Body of pancreas (tissue), 4 donors: ENCODE data around the gene SENP6. TPM values are rescaled to one million over a fixed set of nuclear protein-coding genes. Genes with fewer than 3 reads are reported as not detected.
A peak's percentile ranks its signal among the peaks of the same experiment; 100 is the strongest.

Source experiments
- ATAC-seq: fragments of 150-250 bp; one replicate; pipeline ENCODE4 v1.9.1; 2016
- DNase-seq, 4 donors: peaks; one replicate each; pipeline ENCODE4 v3.0.0-alpha.2; 2019
- H3K27ac ChIP-seq, 4 donors: fragments of 200-600 bp; sonication (generic); 1 replicate in 3 of 4; 2 replicates in 1 of 4; pipeline versions ENCODE4 v1.5.1 to v1.6.1; 2016 to 2019; ENCODE audit warnings: mild to moderate bottlenecking in 1 of 4, mixed read lengths in 1 of 4, moderate library complexity in 1 of 4
- H3K27me3 ChIP-seq, 2 donors: fragments of 200-600 bp; sonication (generic); one replicate each; pipeline ENCODE4 v1.6.0; 2016; ENCODE audit warnings: mild to moderate bottlenecking in 1 of 2
- H3K36me3 ChIP-seq, 2 donors: fragments of 200-600 bp; sonication (generic); replicated peaks in 1 of 2; 2 replicates each; pipeline ENCODE4 v1.5.1; 2016; ENCODE audit warnings: low read depth in 2 of 2; ENCODE audit not compliant: insufficient read depth in 1 of 2
- H3K4me1 ChIP-seq: fragments of 200-600 bp; sonication (generic); one replicate; pipeline ENCODE4 v1.6.0; 2016
- H3K4me3 ChIP-seq, 2 donors: fragments of 200-600 bp; sonication (generic); 1 replicate in 1 of 2; 2 replicates in 1 of 2; pipeline ENCODE4 v1.5.1; 2016 to 2019
- H3K9me3 ChIP-seq, 3 donors: fragments of 200-600 bp; sonication (generic); 1 replicate in 2 of 3; 2 replicates in 1 of 3; pipeline ENCODE4 v1.5.1; 2016
- CTCF ChIP-seq, 7 experiments: fragments of 450-650 bp in 4 of 7; fragments of 200-600 bp in 3 of 7; sonication (generic) in 3 of 7; IDR thresholded peaks; one replicate each; pipeline ENCODE4 v1.5.1; 2016 to 2019; ENCODE audit warnings: antibody characterized with exemption in 7 of 7
- POLR2A ChIP-seq, 3 donors: fragments of 450-650 bp; IDR thresholded peaks; one replicate each; pipeline ENCODE4 v1.6.1; 2016; ENCODE audit warnings: antibody characterized with exemption in 3 of 3, mild to moderate bottlenecking in 2 of 3
- WGBS, 2 donors: methylation state at CpG; one replicate each; pipeline ENCODE4 v1.1.5; 2017; 5-methylcytosine and 5-hydroxymethylcytosine counted together
- intact Hi-C: fragments of 100-400 bp; cut with DNase I; formaldehyde crosslinking; loops from one replicate; pipeline ENCODE4 v1.15.1; 2023
- total RNA-seq, 2 donors: library from RNA; depleted of rRNA; stranded (reverse); fragments of >200 nt; gene quantifications; one replicate each; pipeline ENCODE4 v1.1.0, GENCODE V29; 2016

SENP6 gene
- total RNA-seq, 2 donors from 2014 or later = 68.6 to 75.2 TPM

GRCh38 chr6:75633045-75633444, 31.4 kb downstream of the SENP6 start:
- intact Hi-C loops = no loop called here
- Histone ChIP-seq H3K4me1 (peaks cover 15% of the 10 kb centered on the region), H3K4me3 (no peak overlapping the region), H3K36me3 (peaks cover 0 to 6% of the 10 kb centered on the region in 2 donors), H3K27me3 (no peaks in the 10 kb centered on the region), H3K27ac (no peak overlapping the region), H3K9me3 (no peaks in the 10 kb centered on the region)
- no peak for ATAC-seq
- DNase-seq = no peak
- TF ChIP-seq POLR2A (IDR thresholded peaks at IDR 0.05) (no peak), CTCF (IDR thresholded peaks at IDR 0.05) (no peak)
- WGBS, 2 donors = 33 to 40% methylated on average over 1 of the region's 1 CpG

GRCh38 chr6:75642311-75642710, 40.6 kb downstream of the SENP6 start:
- ATAC-seq = no peak
- no peaks in the 10 kb centered on the region for H3K36me3 ChIP-seq
- no peak overlapping the region for H3K4me3 ChIP-seq
- no peaks in the 10 kb centered on the region for H3K27me3 ChIP-seq
- TF ChIP-seq CTCF (IDR thresholded peaks at IDR 0.05) = no peak
- no peak for TF ChIP-seq POLR2A (IDR thresholded peaks at IDR 0.05)
- WGBS, 2 donors = 89 to 94% methylated on average over 5 of the region's 5 CpGs
- no peaks in the 10 kb centered on the region for H3K4me1 ChIP-seq
- no peak overlapping the region for H3K27ac ChIP-seq
- intact Hi-C loops = no loop called here
- no peak for DNase-seq
- no peaks in the 10 kb centered on the region for H3K9me3 ChIP-seq

GRCh38 chr6:75643173-75643572, 41.5 kb downstream of the SENP6 start:
- Histone ChIP-seq H3K4me3 (no peak overlapping the region), H3K36me3 (no peaks in the 10 kb centered on the region), H3K9me3 (no peaks in the 10 kb centered on the region), H3K27me3 (no peaks in the 10 kb centered on the region), H3K27ac (no peak overlapping the region), H3K4me1 (no peaks in the 10 kb centered on the region)
- no peak for ATAC-seq
- intact Hi-C loops = no loop called here
- 96 to 100% methylated on average over 1 of the region's 1 CpG for WGBS, 2 donors
- DNase-seq = no peak
- TF ChIP-seq CTCF (IDR thresholded peaks at IDR 0.05) (no peak), POLR2A (IDR thresholded peaks at IDR 0.05) (no peak)

DNA sequence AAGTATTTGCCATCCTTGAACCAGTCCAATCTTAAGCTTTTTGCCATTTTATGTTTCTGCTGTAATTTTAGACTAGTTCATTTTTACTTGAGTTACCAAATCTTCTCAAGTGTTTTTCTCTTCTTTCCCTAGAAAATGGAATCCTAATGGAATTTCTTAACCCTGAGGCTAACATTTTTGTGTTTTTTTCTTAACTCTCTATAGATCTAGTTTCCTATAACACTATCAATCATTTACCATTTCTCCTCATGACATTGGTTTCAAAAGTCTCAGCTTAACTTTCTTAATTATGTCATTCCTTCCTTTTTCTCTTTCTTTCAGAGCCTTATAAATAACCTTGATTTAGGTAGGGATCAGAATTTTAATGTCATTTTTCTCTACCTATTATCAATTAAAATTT, 54.8 kb downstream of the SENP6 start:
- Histone ChIP-seq H3K4me1 (peaks cover 6% of the 10 kb centered on the region), H3K4me3 (no peak overlapping the region), H3K36me3 (peaks cover 11 to 20% of the 10 kb centered on the region in 2 donors), H3K27me3 (no peaks in the 10 kb centered on the region), H3K27ac (no peak overlapping the region), H3K9me3 (no peaks in the 10 kb centered on the region)
- no peak for DNase-seq
- intact Hi-C loops = no loop called here
- no peak for TF ChIP-seq POLR2A (IDR thresholded peaks at IDR 0.05)
- TF ChIP-seq CTCF (IDR thresholded peaks at IDR 0.05) = no peak
- ATAC-seq = no peak

GRCh38 chr6:75657327-75657726, 55.6 kb downstream of the SENP6 start:
- H3K4me1 ChIP-seq = peaks cover 6% of the 10 kb centered on the region
- TF ChIP-seq POLR2A (IDR thresholded peaks at IDR 0.05) (no peak), CTCF (IDR thresholded peaks at IDR 0.05) (no peak)
- DNase-seq (no peak), ATAC-seq (no peak)
- peaks cover 6 to 19% of the 10 kb centered on the region in 2 donors for H3K36me3 ChIP-seq
- peak overlapping the region in 1 of 4 donors; percentile 17 for H3K27ac ChIP-seq
- H3K4me3 ChIP-seq = no peak overlapping the region
- H3K27me3 ChIP-seq = no peaks in the 10 kb centered on the region
- intact Hi-C loops = no loop called here
- no peaks in the 10 kb centered on the region for H3K9me3 ChIP-seq
- WGBS, 2 donors = 59 to 65% methylated on average over 3 of the region's 3 CpGs
